ENCODE results near the gene MUC4.
"Not testable (repeated sequence)": the region's sequence is repeated elsewhere in the genome, so short reads cannot be mapped to it uniquely, and the experiment has no call there.

Gene MUC4

DNA sequence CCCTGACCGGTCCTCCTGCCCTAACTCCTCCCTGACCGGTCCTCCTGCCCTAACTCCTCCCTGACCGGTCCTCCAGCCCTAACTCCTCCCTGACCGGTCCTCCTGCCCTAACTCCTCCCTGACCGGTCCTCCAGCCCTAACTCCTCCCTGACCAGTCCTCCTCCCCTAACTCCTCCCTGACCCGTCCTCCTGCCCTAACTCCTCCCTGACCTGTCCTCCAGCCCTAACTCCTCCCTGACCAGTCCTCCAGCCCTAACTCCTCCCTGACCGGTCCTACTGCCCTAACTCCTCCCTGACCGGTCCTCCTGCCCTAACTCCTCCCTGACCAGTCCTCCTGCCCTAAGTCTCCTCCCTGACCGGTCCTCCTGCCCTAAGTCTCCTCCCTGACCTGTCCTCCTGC lies 98.6 kb downstream of the MUC4 start:
- not testable (repeated sequence) for DNase-seq

DNA sequence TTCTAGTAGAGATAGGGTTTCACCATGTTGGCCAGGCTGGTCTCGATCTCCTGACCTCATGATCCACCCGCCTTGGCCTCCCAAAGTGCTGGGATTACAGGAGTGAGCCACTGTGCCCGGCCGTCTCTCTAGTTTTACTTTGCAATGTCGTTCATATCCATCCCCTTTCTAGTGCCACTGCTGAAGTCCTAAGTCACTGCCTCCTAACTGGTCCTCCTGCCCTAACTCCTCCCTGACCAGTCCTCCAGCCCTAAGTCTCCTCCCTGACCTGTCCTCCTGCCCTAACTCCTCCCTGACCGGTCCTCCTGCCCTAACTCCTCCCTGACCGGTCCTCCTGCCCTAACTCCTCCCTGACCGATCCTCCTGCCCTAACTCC lies 99.2 kb downstream of the MUC4 start:
- DNase-seq = not testable (repeated sequence)

DNA sequence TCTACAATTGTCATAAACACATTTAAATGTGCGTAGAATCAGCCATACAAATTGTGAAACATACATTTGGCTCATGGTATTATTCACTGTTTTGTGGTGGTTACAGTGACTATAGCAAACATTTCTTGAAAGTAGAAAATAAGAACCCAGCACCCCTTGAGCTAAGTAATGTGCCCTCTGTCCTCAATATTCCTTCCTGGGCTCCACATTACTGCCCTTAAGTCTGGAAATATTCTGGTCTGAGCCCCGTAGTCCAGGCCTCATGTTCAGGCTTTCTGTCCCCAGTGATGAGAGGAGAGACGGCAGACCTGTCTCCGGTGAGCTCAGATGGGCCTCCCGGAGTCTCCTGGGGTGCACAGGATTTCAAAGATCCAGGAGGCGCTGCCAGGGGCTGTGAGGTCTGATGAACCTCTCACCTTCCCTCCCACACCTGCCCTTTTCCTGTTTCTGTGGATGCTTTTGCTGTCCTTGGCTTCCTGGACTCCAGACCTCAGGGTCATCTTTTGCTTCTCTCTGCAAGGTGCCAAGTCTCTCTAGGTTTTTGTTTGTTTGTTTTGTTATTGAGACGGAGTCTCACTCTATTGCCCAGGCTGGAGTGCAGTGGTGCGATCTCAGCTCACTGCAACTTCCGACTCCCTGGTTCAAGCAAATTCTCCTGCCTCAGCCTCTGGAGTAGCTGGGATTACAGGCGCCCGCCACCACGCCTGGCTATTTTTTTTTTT lies 99.8 kb downstream of the MUC4 start:
- DNase-seq = no peak

DNA sequence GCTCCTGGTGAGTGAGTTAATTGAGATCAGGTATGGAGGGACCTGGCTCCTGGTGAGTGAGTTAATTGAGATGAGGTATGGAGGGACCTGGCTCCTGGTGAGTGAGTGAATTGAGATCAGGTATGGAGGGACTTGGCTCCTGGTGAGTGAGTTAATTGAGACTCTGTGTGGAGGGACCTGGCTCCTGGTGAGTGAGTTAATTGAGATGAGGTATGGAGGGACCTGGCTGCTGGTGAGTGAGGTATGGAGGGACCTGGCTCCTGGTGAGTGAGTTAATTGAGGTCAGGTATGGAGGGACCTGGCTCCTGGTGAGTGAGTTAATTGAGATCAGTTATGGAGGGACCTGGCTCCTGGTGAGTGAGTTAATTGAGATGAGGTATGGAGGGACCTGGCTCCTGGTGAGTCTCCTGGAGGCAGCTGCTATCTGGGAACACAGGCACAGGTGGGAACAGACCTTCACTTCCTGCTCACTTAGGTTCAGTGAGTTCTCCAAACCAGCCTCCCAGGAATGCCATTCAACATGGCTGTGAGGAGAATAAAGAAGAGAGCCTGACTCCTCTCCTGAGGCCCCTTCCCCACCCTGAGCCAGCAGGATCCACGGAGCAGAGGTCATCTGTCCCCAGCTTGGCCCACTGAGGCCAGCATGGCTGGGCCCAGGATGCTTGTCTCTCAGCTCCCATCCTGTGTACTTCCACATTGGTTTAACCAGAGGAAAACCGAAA lies 100.5 kb downstream of the MUC4 start:
- DNase-seq = not testable (repeated sequence)

GRCh38 chr3:195710126-195710905 lies 101.4 kb downstream of the MUC4 start:
- DNase-seq = not testable (repeated sequence)

DNA sequence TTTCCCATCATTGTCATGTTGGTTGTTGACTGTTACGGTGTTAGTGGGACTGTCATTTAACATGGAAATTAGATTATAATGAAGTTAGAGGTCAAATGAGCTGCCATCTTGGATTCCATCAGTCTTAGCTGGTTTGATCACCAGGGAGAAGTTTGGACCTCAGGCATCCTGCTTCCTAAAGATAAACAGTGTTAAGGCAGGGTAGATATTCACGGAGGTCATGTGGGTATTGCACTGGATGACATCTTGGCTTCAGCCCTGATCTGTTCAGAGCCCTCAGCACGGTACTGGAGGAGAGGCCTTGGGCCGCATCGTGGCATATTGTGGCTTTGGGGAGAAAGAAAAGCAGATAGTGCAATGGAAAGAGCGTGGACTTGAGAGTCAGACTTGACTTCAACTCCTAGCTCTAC lies 102.0 kb downstream of the MUC4 start:
- DNase-seq = no peak

DNA sequence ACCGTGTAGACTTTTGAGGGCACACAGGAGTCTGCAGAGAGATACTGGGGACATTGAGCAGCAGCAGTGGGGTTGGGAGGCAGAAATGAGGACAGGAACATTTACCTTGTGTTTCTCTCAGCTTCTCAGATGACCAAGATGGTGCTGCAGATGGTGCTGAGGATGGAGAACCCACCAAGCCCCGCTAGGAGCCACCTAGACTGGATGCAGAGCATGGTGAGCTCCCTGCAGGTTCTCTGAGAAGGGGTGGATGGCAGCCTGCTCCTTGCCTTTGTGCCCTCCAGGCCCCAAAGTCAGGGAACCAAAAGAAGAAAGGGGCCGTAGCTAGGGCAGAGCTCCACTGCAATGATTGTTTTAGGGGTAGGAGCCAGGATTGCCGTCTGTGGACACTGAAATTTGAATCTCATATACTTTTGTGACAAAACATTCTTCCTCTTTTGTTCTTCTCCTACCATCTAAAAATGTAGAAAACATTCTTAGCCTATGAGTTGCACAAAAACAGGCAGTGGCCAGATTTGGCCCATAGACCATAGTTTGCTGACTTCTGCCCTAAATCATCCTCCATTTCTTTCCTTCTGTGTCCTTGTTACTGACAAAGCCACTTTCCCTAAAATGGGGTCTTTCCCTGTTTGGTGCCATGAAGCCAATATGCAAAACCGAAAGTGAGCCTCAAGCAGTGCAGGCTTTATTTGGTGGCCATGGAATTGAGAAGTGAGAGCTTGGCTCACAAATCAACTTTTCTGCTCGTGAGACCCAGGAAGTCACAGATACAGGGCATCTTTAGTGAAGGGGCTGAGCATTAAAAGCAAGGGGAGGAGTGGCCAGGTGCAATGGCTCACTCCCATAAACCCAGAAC lies 102.9 kb downstream of the MUC4 start:
- DNase-seq = no peak

DNA sequence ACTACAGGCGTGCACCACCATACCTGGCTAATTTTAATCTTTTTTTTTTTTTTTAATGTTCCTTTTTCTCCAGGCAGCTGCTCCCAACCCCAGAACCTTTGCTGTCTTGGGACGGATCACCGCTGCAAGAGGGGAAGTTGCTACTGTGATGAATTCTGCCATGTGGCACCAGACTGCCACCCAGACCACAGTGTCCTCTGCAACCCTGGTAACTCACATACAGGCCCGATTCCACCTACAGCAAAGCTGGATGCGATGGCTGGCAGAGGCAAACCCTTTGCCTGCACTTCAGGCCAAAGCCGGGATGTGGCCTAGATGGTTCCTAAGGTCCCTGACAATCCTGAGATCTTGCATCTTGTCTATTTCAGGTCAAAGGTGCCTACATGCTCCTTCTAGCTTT lies 103.7 kb downstream of the MUC4 start:
- no peak for DNase-seq

GRCh38 chr3:195705081-195705991 lies 106.4 kb downstream of the MUC4 start:
- no peak for DNase-seq

- DNase-seq = no peak
Measured at GRCh38 chr3:195704433-195704999, 107.2 kb downstream of the MUC4 start.

DNA sequence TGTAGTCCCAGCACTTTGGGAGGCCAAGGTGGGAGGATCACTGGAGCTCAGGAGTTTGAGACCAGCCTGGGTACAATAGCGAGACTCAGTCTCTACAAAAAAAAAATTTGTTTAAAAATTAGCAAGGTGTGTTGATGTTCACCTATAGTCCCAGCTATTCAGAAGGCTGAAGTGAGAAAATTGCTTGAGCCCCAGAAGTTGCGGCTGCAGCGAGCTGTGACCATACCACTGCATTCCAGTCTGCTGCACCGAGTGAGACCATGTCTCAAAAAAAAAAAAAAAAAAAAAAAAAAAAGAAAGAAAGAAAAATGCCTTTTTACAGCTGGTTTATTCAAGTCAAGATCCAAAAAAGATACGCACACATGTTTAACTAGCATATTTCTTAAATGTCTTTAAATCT lies 108.0 kb downstream of the MUC4 start:
- no peak for DNase-seq

DNA sequence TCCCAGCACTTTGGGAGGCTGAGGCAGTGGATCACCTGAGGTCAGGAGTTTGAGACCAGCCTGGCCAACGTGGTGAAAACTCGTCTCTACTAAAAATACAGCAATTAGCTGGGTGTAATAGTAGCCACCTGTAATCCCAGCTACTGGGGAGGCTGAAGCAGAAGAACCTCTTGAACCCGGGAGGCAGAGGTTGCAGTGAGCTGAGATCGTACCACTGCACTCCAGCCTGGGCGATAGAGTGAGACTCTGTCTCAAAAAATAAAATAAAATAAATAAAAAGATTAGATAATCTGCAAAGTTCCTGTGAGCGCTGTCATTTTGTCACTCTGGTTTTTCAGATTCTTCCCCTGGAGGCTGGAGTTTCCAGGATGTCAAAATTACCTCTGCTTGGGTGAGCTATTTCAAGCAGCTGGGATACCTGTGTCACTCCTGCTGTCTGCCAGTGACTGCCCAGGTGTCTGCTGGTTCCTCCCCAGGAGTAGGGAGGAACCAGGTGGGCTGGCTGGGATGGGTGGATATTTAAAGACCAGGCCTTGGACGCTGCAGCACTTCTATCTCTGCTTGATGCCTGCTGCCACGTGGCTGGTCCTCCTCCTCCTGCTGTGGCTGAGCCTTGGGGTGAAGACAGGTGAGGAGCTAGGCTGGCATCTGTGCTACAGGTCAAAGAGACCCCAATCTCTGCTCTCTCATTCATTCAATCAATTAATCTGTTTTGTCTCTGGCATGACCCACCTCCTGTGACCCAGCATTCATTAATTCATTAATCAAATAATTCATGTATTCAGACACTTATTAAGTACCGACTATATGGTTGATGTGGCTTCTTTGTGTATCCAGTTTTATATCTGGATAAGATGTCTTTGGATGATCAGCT lies 110.5 kb downstream of the MUC4 start:
- DNase-seq = no peak

DNA sequence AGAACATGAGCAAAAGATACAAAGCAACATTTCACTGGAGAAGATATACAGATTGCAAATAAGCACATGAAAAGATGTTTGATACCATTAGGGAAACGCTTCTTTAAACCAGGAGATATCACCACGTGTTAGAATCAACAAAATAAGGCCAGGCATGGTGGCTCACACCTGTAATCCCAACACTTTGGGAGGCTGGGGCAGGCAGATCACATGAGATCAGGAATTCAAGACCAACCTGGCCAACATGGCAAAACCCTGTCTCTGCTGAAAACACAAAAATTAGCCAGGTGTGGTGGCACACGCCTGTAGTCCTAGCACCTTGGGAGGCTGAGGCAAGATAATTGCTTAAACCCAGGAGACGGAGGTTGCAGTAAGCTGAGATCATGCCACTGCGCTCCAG lies 111.4 kb downstream of the MUC4 start:
- DNase-seq = no peak

- DNase-seq = no peak
Measured at GRCh38 chr3:195699860-195700259, 111.9 kb downstream of the MUC4 start.

DNA sequence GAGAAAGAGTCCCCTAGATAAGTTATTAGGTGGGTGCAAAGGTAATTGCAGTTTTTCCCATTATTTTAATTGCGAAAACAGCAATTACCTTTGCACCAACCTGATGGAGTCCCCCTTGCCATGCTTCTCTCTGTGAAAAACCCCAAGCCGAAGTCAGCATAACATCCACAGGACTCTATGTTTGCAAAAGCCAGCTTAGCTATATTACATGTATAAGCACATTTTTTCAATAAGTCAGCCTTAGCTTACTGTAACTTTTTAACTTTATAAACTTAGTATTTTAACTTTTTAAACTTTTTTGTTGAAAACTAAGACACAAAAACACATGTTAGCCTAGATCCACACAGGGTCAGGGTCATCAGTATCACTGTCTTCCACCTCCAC lies 112.3 kb downstream of the MUC4 start:
- no peak for DNase-seq

DNA sequence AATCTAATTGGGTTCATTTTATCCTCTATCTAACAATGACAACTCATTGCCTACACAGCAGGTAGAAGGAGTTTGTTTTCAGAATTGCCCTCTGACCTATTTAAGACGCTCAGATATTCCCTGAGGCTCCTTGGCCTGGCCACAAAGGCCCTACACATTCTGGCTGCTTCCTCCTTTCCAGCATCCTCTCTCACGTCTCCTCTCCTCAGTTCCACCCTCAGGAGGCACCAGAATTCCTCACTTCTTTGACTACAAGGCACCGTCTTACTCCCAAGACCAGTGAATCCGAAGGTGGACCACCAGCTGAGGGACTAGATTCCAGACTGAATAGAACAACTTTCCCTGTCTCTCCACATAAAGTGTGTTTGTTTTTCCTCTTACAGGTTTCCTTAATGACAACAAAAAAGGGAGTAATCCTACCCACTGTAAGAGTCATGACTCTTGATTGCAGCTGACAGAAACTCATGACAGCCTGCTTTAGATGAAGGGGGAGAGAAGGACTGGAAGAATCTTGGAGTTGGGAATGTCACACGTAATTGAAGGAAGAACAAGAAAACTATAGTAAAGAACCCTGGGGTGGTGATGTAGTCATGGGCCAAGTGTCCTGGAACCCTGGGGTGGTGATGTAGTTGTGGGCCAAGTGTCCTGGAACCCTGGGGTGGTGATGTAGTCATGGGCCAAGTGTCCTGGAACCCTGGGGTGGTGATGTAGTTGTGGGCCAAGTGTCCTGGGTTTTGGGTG lies 112.9 kb downstream of the MUC4 start:
- DNase-seq = no peak

DNA sequence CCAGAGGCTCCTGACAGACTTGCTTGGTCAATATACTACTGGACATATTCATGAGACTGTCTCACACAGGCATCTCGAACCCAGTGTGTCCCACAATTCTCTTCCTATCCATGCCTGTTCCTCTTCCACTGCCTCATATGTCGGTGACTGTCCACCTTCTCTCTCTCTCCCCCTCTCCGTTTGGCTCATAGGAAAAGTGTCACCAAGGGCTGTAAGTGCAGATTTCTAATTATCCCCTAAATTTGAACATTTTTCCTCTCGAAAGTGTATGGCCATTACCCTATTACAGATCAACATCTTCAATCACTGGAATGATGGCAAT lies 113.4 kb downstream of the MUC4 start:
- no peak for DNase-seq

DNA sequence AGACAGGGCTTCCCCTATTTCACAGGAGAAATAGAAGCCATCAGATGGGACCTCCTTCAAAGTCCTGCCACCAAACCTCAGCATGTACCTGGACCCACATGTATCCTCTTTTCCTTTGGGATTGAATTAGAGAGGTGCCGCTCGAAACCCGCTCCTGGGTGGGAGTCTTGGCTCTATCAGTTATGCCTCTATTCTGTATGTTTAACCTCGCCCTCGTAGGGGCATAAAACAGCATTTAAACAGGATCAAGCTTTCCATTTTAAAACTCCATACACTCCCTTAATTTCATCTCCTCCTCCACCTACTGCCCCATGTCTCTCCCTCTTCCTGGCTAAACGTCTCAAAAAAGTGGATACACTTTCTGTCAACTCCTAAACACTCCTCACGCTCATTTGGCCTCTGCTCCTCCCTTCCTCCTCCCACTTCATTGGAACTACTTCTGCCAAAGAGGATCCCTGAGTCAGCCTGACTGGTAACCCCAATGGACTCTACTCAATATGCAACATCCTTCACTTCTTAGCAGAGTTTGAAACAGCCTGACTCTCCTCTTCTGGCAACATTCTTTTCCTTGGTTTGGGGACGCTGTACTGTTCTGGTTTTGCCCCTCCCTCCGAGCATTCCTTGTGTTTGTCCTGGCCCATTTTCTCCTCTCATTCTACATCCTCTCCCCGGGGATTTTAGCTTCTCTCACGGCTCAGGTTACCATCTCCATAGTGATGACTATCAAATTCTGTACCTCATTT lies 114.0 kb downstream of the MUC4 start:
- DNase-seq = no peak

All from activated CD4-positive, CD25-positive, alpha-beta regulatory T cell (primary cell).